Activated CD4-positive, CD25-positive, alpha-beta regulatory T cell (primary cell): ENCODE measurements around the gene PPA2.
"Not testable (repeated sequence)": the region's sequence is repeated elsewhere in the genome, so short reads cannot be mapped to it uniquely, and the experiment has no call there.

Source experiments
- DNase-seq, 4 experiments: peaks; one replicate each; lab custom pipeline; 2025; lab: John Stamatoyannopoulos, UW

PPA2 gene

DNA sequence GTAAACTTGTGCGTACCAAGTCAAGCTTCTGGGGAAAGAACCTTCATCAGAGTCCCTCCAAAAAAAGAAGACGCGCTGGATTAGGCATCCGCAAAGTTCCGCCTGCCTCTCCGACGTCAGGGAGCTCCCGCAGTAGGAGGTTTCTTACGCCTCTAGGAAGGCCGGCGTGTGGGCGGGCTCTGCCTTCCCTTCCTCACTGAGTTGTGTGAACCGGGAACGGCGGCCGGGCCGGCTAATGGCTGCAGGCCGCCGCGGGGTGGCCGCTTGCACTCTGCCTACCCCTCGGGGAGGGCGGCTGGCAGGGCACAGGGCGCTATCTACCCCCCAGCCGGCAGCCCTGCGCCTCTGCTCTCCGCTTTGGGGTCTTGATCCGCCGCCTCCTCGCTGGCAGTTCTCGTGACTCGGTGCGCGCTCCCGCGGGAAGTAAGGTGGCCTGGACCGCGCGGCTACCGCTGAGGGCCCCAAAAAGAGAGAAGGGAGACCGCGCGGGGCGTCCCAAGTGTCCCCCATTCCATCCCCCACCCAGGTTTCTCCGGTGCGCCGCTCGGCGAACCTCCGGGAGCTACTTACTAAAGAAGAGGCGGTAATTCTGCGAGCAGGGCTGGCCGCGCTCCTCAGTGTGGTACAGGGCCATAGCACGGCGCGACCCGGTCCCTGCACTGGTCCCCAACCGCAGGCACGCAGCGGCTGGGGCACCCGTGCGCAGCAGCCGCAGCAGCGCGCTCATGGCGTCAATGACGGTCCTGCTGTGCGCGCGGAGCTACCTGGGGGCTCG, at the start of gene PPA2:
Gene PPA2 (minus strand): TSS at position 739 of the 775 bp plus-strand sequence. CDS start 12 bp downstream, at position 727.
- DNase-seq, result peak; percentile 71 to 76 (median 72)

DNA sequence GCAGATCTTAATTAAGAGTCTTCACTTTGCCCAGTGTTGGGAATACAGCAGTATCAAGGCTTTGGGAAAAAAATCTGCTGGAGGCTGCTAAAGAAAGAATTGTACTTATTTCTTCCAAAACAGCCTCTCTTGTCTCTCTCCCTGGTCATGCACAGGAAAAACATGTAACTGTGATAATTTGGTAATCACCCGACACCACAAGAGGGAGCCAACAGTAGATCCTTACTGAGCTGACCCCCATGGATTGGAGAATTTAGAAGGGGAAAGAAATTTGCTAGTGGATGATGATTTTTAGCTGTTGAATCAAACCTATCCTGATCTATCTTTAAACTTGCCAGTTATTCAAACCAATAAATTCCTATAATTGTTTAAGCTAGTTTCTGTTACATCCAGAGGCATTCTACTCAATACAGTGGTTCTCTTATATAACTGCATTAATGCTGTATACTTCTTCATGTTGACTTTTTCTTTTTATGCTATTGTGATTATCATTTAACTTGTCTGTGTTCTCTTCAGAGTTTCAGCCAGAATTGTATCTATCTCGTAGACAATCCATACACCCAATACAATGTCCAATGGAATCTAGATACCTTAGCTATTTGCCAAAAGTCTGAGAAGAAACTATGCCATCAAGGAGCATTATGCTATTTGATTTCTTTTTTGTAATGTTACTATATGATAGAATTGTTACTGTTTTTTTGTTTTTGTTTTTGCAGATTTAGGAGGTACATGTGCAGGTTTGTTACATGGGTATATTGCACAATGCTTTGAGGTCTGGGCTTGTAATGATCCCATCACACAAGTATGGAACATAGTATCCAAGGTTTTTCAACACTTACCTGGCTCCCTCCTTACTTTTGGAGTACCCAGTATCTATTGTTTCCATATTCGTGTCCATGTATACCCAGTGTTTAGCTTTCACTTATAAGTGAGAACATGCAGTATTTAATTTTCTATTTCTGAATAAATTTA, 47.2 kb upstream of the PPA2 start:
- DNase-seq, result no peak

- no peak for DNase-seq
These were observed 36.4 kb upstream of the PPA2 start for GRCh38 chr4:105510245-105510644.

- DNase-seq, result no peak
These were observed 35.9 kb upstream of the PPA2 start for GRCh38 chr4:105509714-105510113.

DNA sequence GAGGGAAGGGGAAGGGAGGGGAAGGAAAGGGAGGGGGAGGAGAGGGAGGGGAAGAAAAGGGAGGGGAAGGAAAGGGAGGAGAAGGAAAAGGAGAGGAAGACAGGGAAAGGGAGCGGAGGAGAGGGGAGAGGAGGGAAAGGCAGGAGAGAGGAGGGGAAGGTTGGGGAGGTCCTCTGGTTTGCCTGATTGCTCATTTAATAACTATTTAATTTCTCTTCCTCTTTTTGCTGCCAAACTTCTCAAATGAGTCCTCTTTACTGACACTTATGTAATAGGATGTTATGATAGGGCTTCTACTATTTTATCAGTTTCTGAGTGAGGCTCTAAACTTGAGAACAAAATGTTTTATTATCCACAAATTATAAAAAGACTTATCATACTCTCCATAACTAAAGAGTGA, 35.4 kb upstream of the PPA2 start:
- no peak for DNase-seq

GRCh38 chr4:105504744-105505143, 30.9 kb upstream of the PPA2 start:
- DNase-seq, result no peak

DNA sequence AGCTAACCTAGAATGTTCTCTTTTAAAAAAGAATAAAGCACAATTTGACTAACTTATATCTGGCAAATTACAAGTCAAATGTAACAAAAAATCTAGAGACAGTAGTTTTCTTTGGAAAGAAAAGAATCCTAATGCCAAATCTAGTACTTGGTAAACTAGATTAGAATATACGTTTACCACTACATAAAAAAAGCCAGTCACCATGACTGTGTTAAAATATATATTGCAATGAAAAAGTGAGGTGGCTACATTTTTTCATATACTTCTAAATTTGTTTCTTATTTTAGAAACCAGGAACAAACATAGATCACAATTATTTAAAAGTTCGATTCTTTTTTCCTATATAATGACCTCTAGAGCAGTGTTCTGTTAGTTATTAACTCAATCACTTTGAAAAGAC, 29.6 kb upstream of the PPA2 start:
- no peak for DNase-seq

DNA sequence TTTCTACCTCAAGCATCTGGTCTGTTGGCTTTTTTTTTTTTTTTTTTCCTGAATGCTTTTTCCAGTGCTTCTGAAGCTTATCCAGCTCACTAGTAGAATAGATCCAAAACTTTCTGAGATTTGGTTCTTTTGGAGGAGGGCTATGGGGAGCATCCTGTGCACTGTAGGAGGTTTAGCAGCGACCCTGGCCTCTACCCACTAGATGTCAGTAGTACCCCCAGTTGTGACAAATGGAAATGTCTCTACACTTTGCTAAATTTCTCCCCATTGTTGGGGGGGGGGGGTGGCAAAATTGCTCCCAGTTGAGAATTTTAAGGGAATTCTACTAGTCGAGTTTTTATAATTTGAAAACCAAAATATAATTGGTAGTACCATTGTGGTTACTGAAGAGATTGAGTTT, 23.0 kb upstream of the PPA2 start:
- no peak for DNase-seq

DNA sequence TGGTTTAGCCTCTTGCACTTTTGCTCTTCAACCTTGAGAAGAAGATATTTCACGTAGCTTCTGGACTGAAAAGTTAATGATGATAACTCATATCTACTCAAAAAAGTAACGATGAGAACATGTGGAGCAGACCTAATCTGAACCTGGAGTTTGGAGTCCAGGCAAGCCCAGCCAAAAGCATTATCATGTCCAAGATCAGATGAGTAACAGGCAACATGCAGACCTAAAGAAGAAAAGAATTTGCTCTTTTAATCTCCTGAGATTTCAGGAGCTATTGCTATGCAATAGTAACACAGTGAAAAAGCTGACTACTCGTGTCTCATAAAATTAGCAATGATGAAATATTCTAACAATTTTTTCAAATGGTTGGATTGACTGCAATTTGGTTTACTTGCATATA, 21.8 kb upstream of the PPA2 start:
- no peak for DNase-seq

DNA sequence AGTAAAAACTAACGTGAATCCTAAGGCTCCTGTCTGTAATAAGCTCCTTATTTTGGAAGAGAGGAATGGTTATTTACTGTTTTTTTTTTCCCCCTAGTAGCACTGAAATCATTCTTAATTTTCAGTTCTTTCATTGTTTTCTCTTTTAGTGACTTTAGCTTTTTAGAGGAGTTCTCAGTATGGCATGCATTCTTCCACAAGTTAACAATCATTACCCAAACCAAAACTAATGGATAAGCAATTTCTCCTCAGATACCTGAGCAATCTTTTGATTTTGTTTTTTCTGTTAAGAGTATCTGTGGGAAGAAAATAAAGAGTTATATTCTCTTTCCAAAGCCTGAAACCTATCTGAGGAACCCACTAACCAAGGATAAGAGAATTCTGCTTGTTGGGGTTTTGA, 16.7 kb upstream of the PPA2 start:
- no peak for DNase-seq

DNA sequence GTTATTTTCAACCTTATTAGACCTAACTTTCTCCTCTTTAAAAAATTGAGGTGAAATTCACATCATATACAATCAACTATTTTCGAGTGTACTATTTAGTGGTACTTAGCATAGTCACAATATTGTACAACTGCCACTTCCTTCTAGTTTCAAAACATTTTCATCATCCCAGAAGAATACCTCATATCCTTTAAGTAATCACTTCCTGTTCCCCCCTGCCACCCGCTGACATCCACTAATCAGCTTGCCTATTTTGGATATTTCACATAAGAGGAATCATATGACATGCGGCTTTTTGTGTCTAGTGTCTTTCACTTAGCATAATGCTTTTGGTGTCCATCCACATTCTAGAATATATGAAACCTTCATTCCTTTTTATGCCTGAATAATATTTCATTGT, 10.0 kb upstream of the PPA2 start:
- no peak for DNase-seq

DNA sequence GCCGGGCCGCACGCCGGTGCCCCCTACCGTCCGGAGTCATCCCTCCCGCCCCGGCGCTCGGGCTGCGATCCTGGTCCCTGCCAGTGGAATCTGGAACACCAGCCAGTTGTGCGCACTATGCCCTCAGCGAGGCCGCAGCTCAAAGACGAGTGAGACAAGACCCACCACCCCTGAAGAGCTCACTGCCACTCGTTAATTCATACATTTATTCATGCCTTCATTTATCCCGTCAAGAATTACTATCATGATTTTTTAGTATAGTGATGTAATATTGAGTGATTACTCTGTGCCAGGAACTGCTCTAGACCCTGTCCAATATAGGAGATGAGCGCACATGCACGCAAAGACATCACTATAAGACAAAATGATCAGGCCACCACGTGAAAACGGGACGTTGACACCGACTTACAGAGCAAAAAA, 247 bp upstream of the PPA2 start:
- no peak for DNase-seq

GRCh38 chr4:105472871-105473323, 965 bp downstream of the PPA2 start:
- DNase-seq, result peak in 1 of 4 experiments; percentile 39

GRCh38 chr4:105471566-105472176, 2.2 kb downstream of the PPA2 start:
- DNase-seq, result peak; percentile 36 to 49 (median 38)

DNA sequence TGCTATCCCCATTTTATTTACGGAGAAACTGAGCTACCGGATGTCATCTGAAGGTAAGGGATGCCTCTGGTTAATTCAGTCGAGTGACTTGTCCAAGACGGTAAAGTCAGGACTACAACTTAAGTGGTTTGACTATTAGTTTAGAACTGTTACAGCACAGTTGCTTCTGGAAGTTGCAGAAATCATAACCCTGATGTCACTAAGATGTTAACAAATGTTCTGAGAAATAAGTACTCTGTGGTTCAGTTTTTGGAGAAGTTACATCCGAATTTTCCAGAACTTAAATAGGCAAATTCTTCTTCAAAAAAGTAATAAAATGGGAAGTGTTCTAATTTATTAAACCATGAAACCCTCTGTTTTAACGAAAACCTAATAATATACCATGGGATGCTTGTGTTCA, 3.1 kb downstream of the PPA2 start:
- DNase-seq, result no peak

DNA sequence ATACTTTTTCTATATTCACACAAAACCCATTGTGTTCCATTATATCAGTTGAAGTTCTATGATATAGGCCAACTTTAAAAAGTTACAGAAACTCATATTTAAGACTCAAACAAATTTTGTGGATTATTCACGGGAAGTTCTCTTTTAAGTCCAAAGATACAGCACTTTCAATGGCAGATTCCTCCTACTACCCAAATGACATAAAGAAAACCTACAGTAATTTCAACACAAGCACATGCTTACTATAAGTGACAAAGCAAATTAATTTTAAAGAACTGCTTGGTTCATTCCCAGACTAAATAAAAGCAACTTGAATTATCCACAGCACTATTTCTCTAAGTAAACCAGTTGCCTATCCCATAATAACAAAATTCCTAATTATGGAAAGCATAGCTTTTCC, 4.1 kb downstream of the PPA2 start:
- no peak for DNase-seq

DNA sequence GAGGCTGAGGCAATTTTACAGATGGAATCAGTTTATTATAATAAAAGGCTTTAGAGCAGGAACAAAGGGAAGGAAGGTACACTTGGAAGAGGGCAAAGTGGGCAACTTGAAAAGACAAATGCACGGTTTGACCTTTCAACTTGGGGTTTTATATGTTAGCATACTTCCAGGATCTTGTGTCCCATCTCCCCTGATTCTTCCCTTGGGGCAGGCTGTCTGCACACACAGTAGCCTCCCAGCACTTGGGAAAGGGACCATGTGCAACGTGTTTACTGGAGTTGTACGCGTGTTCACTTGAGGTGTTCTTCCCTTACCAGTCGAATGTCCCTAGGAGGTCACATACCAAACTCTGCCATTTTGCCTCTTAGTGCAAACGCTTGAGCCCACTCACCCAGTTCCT, 7.3 kb downstream of the PPA2 start:
- DNase-seq, result no peak

DNA sequence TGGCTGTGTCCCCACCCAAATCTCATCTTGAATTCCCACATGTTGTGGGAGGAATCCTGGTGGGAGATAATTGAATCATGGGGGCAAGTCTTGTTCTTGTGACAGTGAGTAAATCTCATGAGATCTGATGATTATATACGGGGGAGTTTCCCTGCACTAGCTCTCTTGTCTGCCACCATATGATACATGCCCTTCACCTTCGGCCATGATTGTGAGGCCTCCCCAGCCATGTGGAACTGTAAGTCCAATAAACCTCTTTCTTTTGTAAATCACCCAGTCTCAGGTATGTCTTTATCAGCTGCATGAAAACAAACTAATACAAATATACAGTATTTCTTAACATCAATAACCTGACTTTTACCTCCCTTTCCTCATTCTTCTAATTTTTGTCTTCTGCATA, 9.3 kb downstream of the PPA2 start:
- DNase-seq, result not testable (repeated sequence)

DNA sequence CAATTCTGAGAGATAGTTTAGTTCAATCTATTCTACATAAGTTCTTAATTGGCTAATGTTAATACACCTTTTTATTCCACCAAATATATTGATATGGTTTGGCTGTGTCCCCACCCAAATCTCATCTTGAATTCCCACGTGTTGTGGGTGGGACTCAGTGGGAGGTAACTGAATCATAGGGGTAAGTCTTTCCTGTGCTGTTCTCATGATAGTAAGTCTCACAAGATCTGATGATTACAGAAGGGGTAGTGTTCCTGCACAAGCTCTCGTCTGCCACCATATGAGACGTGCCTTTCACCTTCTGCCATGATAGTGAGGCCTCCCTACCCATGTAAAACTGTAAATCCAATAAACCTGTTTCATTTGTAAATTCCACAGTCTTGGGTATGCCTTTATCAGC, 11.3 kb downstream of the PPA2 start:
- DNase-seq, result no peak

DNA sequence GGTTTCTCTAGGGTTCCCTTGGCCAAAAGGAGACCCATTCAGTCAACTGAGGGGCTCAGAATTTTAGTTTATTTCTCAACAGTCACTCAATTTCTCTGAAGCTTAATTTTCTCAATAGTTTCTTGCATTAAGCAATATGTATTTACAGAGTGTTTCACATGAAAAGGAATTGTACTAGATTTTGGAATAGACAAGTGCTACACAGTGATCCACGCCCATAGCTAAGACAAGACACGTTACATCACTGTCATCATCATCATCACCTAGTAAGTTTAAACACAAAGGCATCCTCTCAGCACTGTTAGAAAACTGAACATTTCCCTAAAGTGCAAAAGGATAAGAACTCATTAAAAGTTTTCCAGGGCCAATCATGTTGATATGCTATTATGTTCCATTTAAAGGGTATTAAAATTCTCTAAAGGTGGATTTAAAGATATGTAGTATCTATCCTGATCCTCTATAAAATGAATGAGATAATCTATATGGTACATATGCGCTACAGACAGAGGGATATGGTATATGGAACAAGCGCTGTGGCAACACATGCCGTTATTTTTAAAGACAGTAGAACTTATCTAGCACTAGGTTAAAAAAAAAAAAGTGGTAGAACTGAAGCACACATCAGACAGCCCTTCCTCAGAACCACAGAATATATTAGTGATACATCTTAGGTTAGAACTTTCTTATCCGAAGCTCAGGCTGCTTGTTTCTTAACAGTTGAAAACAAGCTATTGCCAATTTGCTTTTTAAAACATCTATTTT, 12.1 kb downstream of the PPA2 start:
- DNase-seq, result no peak

- no peak for DNase-seq
These were observed 12.6 kb downstream of the PPA2 start for GRCh38 chr4:105461221-105461620.

GRCh38 chr4:105460306-105460705, 13.6 kb downstream of the PPA2 start:
- no peak for DNase-seq
